Panc1 (cell line): ENCODE measurements around the gene ARGLU1. TPM values are rescaled to one million over a fixed set of nuclear protein-coding genes. Genes with fewer than 3 reads are reported as not detected.

Experiments used
- ATAC-seq: fragments of 200-7000 bp; cut with Tn5 transposase; 2 replicates; pipeline ENCODE4 v1.9.1; 2020; ENCODE audit warnings: mild to moderate bottlenecking, moderate library complexity
- BruUV-seq: library from RNA; stranded (reverse); fragments of 400-500 nt; replicated peaks from 2 replicates; lab custom pipeline; 2021; lab: Mats Ljungman, UMichigan
- CTCF ChIA-PET: fragments of 300-600 bp; sonication (Branson Sonifier 250); formaldehyde crosslinking; loops from one replicate; lab custom pipeline; 2022; ENCODE audit warnings: antibody characterized with exemption; lab: Charles Lee
- POLR2A ChIA-PET: fragments of 300-600 bp; sonication (Branson Sonifier 250); formaldehyde crosslinking; loops from one replicate; lab custom pipeline; 2022; ENCODE audit warnings: antibody characterized with exemption; lab: Charles Lee
- DNase-seq: peaks from one replicate; pipeline ENCODE4 v3.0.0-alpha.2; 2010; ENCODE audit warnings: low read depth, low spot score
- H3K27ac ChIP-seq: 2 replicates; pipeline ENCODE4 v1.5.1; 2011; ENCODE audit warnings: mild to moderate bottlenecking, low read length, inconsistent platforms
- H3K27me3 ChIP-seq: fragments of 200-500 bp; sonication (Bioruptor generic); 2 replicates; pipeline ENCODE4 v1.6.0; 2014; ENCODE audit warnings: low read length, inconsistent platforms; ENCODE audit not compliant: control insufficient read depth, insufficient read depth
- H3K36me3 ChIP-seq: fragments of 200-500 bp; sonication (Bioruptor generic); 2 replicates; pipeline ENCODE4 v1.5.1; 2014; ENCODE audit warnings: inconsistent platforms, mild to moderate bottlenecking, low read length, moderate library complexity; ENCODE audit not compliant: control insufficient read depth, insufficient read depth
- H3K4me1 ChIP-seq: 2 replicates; pipeline ENCODE4 v1.5.1; 2011; ENCODE audit warnings: inconsistent platforms, mild to moderate bottlenecking, low read length, moderate library complexity; ENCODE audit not compliant: control insufficient read depth, insufficient read depth
- H3K4me3 ChIP-seq, 2 experiments: 2 replicates each; pipeline ENCODE4 v1.5.1; 2011 to 2012; ENCODE audit warnings: low read depth in 2 of 2, low read length in 2 of 2, mild to moderate bottlenecking in 2 of 2, inconsistent platforms in 1 of 2, moderate library complexity in 1 of 2
- H3K9me3 ChIP-seq: fragments of 200-500 bp; sonication (Bioruptor generic); 2 replicates; pipeline ENCODE4 v1.5.1; 2014; ENCODE audit warnings: low read depth, mild to moderate bottlenecking, inconsistent platforms, low read length, moderate library complexity; ENCODE audit not compliant: control insufficient read depth, insufficient read depth
- POLR2AphosphoS5 ChIP-seq: IDR thresholded peaks from 2 replicates; pipeline ENCODE4 v1.6.1; 2012; ENCODE audit warnings: mild to moderate bottlenecking, low read depth, low read length, moderate library complexity
- SIN3A ChIP-seq: IDR thresholded peaks from 2 replicates; pipeline ENCODE4 v1.6.1; 2012; ENCODE audit warnings: low read depth, mild to moderate bottlenecking, low read length, moderate library complexity, borderline replicate concordance; ENCODE audit not compliant: insufficient read depth
- TCF7L2 ChIP-seq: IDR thresholded peaks from 2 replicates; pipeline ENCODE4 v1.6.1; 2011; ENCODE audit warnings: mild to moderate bottlenecking, low read depth, low read length, inconsistent platforms
- in situ Hi-C: cut with HindIII; loops from 2 replicates; pipeline ENCODE4 v1.10.0; 2016; ENCODE audit warnings: low sequenced_read_pairs, low pct_unique_long_range_greater_than_20kb
- intact Hi-C: fragments of 100-400 bp; cut with micrococcal nuclease; formaldehyde crosslinking; loops from one replicate; pipeline ENCODE4 v1.10.0; 2022; ENCODE audit not compliant: unreplicated experiment
- total RNA-seq: library from RNA; stranded (reverse); gene quantifications from one replicate; pipeline ENCODE4 v1.2.1, GENCODE V29; 2021; ENCODE audit not compliant: unreplicated experiment
- TF ChIP-seq, protein P1 (sequence below), 2 experiments: IDR thresholded peaks; 2 replicates each; pipeline ENCODE4 v1.6.1; 2011 to 2012; ENCODE audit warnings: low read depth in 2 of 2, control low read depth in 1 of 2, low read length in 1 of 2, mild to moderate bottlenecking in 1 of 2, moderate library complexity in 1 of 2; ENCODE audit not compliant: insufficient read depth in 1 of 2
- TF ChIP-seq, protein P2 (sequence below): fragments of 450-650 bp; IDR thresholded peaks from 2 replicates; pipeline ENCODE4 v1.5.1; 2017; ENCODE audit warnings: mild to moderate bottlenecking

Gene ARGLU1
- total RNA-seq, 1 experiment from 2014 or later = 38.5 TPM

DNA sequence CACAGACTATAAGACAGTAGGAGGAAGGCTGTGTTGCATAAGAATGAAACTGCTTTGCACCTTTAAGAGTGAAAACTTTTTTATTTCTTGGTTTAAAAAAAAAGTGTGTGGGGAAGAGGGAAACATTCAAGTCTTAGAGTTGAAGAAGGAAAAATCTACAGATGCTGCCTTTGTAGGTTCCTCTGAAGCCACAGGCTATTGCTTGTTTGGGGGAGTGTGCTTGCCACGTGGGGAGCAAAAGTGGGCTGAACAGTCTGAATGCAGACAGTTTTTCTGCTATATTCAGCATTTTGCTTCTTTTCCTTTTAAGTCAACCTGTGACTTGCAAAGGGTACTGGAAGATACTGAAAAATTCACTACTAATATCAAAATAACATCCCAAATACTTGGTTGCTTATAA, 69.4 kb downstream of the ARGLU1 start:
- H3K27me3 ChIP-seq = no peaks in the 10 kb centered on the region
- H3K36me3 ChIP-seq = no peaks in the 10 kb centered on the region
- no peaks in the 10 kb centered on the region for H3K4me1 ChIP-seq
- no peak overlapping the region for H3K27ac ChIP-seq
- H3K9me3 ChIP-seq = no peaks in the 10 kb centered on the region
- no TSS peak for BruUV-seq
- H3K4me3 ChIP-seq = no peak overlapping the region
- no peak for ATAC-seq
- ChIA-PET CTCF (no interaction called here), POLR2A (no interaction called here)
- in situ Hi-C loops = no loop called here
- TF ChIP-seq SIN3A (no peak), TCF7L2 (no peak), POLR2AphosphoS5 (no peak)
- TF ChIP-seq, protein P1, sequence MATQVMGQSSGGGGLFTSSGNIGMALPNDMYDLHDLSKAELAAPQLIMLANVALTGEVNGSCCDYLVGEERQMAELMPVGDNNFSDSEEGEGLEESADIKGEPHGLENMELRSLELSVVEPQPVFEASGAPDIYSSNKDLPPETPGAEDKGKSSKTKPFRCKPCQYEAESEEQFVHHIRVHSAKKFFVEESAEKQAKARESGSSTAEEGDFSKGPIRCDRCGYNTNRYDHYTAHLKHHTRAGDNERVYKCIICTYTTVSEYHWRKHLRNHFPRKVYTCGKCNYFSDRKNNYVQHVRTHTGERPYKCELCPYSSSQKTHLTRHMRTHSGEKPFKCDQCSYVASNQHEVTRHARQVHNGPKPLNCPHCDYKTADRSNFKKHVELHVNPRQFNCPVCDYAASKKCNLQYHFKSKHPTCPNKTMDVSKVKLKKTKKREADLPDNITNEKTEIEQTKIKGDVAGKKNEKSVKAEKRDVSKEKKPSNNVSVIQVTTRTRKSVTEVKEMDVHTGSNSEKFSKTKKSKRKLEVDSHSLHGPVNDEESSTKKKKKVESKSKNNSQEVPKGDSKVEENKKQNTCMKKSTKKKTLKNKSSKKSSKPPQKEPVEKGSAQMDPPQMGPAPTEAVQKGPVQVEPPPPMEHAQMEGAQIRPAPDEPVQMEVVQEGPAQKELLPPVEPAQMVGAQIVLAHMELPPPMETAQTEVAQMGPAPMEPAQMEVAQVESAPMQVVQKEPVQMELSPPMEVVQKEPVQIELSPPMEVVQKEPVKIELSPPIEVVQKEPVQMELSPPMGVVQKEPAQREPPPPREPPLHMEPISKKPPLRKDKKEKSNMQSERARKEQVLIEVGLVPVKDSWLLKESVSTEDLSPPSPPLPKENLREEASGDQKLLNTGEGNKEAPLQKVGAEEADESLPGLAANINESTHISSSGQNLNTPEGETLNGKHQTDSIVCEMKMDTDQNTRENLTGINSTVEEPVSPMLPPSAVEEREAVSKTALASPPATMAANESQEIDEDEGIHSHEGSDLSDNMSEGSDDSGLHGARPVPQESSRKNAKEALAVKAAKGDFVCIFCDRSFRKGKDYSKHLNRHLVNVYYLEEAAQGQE (IDR thresholded peaks at IDR 0.05; ENCODE audit: insufficient read depth in 1 of 2, low read depth in 2 of 2, low read length in 1 of 2) = no peak
- TF ChIP-seq, protein P2, sequence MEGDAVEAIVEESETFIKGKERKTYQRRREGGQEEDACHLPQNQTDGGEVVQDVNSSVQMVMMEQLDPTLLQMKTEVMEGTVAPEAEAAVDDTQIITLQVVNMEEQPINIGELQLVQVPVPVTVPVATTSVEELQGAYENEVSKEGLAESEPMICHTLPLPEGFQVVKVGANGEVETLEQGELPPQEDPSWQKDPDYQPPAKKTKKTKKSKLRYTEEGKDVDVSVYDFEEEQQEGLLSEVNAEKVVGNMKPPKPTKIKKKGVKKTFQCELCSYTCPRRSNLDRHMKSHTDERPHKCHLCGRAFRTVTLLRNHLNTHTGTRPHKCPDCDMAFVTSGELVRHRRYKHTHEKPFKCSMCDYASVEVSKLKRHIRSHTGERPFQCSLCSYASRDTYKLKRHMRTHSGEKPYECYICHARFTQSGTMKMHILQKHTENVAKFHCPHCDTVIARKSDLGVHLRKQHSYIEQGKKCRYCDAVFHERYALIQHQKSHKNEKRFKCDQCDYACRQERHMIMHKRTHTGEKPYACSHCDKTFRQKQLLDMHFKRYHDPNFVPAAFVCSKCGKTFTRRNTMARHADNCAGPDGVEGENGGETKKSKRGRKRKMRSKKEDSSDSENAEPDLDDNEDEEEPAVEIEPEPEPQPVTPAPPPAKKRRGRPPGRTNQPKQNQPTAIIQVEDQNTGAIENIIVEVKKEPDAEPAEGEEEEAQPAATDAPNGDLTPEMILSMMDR = no peak
- no peak for DNase-seq
- intact Hi-C loops = no loop called here

DNA sequence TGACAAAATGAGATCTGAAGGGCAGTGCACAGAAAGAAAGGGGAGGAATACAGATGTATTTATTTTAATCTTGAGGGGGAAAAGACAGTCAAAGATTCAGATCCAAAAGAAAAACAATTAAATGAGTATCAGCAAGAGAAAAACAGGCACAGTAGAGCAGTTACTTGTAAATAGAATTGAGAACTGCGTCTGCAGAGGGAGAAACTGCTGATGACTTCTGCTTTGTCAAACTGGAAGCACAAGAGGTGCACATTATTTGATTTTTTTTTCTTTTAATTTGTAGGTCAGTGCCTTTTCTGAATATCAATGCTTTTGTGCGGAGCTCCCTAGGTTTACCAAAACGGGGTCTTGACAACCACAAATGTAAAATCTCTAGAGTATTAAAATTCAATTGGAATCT, 69.8 kb downstream of the ARGLU1 start:
- no peaks in the 10 kb centered on the region for H3K27me3 ChIP-seq
- TF ChIP-seq, protein P2 = no peak
- no peak for TF ChIP-seq TCF7L2
- TF ChIP-seq SIN3A = no peak
- TF ChIP-seq POLR2AphosphoS5 = no peak
- TF ChIP-seq, protein P1 (IDR thresholded peaks at IDR 0.05; ENCODE audit: insufficient read depth in 1 of 2, low read depth in 2 of 2, low read length in 1 of 2) = no peak
- in situ Hi-C loops (no loop called here), intact Hi-C loops (no loop called here)
- H3K36me3 ChIP-seq = no peaks in the 10 kb centered on the region
- ChIA-PET POLR2A (interaction anchor here (0.6 kb wide), 1 partner anchor 24 kb away, joined by 3 read pairs; no protein-coding TSS in a partner anchor), CTCF (no interaction called here)
- H3K9me3 ChIP-seq = no peaks in the 10 kb centered on the region
- BruUV-seq = no TSS peak
- no peak overlapping the region for H3K4me3 ChIP-seq
- H3K27ac ChIP-seq = no peak overlapping the region
- ATAC-seq (no peak), DNase-seq (no peak)
- H3K4me1 ChIP-seq = no peaks in the 10 kb centered on the region
